GOT3 (cell line): Measurements from ENCODE around the gene KLF17.

Experiments used
- DNase-seq: peaks from one replicate; lab custom pipeline; 2025; ENCODE audit warnings: mixed read lengths; lab: John Stamatoyannopoulos, UW

The KLF17 gene

DNA sequence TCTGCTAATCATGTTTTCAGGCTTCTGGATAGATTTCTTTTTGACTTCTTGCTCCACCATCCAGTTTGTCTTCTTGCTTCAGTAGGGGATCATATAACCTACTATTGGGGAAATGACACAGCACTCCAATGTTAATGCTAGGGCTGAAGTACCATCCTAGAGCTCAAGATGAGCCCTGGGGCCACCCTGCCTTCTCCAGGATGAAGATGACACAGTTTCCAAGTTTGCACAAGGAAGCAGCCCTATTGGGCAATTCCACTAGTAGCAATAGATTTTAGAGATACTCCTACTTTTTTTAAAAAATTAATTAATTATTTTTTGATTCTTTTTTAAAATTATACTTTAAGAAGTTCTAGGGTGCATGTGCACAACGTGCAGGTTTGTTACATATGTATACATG lies 34.1 kb downstream of the KLF17 start:
- DNase-seq: no peak

DNA sequence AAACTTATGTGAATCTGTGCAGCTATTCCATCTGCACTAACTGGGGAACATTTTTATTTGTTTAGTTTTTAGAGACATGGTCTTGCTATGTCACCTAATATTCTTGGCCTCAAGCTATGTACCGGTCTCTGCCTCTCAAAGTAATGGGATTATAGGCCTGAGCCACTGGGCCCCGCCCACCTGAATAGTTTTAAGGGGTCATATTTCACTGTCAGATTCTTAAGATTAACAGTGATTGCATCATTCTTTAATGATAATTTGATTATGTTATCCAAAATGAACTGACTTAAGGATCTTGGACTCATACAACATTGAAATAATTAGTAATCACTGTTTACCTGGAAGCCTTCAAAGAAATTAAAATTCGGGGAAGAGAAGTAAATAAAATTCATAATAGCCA lies 35.4 kb downstream of the KLF17 start:
- DNase-seq: no peak

DNA sequence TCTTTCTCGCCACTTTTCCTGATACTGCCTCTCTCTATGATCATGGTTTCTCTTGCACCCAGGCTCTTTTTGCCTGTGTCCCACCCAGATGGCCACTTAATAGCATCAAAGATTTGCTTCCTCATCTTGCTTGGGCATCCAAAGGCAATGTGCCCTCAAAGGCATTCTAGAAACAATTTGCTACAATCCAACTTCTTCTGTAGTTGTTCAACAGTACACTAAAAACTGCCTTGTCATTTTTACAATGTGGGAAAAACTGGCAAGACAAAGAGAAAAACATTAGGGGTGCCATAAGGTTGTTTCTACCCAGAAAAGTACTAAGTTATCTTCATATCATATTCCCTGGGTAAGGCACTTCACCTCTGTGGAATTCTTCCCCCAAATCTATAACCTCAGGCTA lies 39.3 kb downstream of the KLF17 start:
- no peak for DNase-seq

DNA sequence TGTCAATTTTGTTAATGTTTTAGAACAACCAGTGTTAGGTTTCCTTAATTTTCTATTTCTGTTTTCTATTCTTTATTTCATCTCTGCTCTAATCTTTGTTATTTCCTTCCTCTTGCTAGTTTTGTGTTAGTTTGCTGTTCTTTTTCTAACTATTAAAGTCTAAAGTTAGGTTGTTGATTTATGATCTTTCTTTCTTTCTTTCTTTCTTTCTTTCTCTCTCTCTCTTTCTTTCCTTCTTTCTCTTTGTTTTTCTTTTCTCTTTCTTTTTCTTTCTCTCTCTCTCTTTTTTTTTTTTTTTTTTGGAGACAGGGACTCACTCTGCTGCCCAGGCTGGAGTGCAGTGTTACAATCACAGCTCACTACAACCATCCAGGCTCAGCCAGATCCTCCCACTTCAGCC lies 40.2 kb downstream of the KLF17 start:
- DNase-seq: no peak

DNA sequence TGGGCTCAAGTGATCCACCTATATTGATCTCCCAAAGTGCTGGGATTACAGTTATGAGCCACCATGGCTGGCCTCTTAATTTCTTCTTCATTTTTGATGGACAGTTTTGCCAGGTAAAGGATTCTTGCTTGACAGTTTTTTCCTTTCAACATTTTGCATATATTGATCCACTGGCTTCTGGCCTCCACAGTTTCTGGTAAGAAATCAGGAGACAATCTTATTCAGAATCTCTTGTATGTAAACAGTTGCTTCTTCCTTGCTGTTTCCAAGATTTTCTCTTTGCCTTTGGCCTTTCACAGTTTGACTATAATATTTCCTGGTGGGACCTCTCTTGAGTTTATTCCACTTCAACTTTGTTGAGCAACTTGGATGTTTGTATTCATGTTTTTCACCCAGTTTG lies 42.9 kb downstream of the KLF17 start:
- DNase-seq: no peak

DNA sequence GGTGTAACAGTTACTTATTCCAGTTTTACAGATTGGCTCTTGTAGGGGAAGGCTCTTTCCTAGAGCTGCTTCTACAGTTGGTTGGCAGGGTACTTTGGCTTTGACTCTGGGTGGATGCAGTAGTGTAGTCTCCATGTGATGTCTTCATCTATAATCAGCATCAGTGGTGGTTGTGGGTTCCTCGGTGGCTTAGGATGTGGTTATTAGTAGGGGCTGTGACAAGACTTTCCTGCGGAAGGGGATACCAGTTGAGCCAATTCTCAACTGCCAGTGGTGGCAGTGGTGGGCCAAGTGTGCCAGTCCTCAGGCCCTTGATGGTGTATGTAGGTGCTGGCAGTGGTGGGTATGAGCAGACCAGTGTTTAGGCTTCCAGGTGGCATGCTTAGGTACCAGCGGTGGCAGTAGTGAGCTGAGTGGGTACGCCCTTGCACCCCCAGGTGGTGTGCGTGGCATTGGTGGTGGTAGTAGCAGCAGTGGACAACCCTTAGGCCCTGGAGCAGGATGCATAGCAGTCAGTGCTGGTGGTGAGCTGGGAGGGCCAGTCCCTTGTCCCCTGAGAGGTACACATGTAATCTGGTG lies 50.0 kb downstream of the KLF17 start:
- no peak for DNase-seq

DNA sequence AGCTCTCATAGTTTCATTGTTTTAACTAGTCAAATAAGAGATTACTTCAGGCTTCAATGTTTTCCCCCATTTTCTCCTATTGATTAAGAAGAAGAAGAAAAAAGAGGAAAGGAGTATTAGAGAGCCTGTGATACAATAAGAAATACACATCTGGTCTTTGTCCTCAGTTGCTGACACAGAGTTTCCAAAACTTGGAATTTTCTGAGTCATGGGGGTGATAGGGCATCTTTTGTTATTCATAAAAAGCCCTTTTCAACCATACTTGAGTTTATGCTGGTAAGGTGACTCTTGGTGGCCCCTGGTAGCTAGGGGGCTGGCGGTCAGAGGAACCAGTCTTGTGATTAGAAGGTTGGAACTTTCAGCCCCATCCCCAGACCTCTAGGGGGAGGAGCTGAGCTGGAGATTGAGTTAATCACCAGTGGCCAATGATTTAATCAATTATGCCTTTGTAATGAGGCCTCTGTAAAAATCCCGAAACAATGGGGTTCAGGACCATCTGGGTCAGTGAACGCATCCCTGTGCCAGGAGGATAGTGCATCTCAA lies 51.7 kb downstream of the KLF17 start:
- no peak for DNase-seq

DNA sequence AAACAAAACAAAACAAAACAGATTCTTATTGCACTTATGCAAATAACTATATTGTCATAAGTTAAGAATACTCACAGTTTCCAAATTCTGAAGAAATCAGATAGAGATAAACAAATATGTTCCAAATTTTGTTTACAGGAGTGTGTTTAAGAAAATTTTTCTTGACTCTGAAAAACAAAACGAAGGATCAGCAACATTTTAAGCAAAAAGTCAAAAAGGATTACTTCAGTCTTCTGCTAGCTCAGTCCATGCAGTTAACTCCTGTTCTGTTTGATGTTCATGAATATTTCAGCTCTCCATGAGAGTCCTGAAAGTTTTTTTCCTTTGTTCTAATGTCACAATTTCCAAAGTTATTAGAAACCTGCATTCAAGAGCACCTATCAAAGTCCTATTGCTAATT lies 56.0 kb downstream of the KLF17 start:
- no peak for DNase-seq
